Ovary (tissue), 3 donors: ENCODE results near the gene UBE2L6.
A peak's percentile ranks its signal among the peaks of the same experiment; 100 is the strongest.

Experiments
- CTCF ChIP-seq, 3 donors: fragments of 450-650 bp in 2 of 3; fragments of 200-600 bp in 1 of 3; IDR thresholded peaks; one replicate each; pipeline versions ENCODE4 v1.5.1 to v1.8.0; 2016 to 2022; ENCODE audit warnings: antibody characterized with exemption in 3 of 3, mild to moderate bottlenecking in 1 of 3
- EP300 ChIP-seq: sonication (generic); formaldehyde crosslinking; IDR thresholded peaks from one replicate; pipeline ENCODE4 v1.6.1; 2017; ENCODE audit warnings: antibody characterized with exemption
- POLR2A ChIP-seq: fragments of 450-650 bp; IDR thresholded peaks from one replicate; pipeline ENCODE4 v1.6.1; 2017; ENCODE audit warnings: antibody characterized with exemption, mild to moderate bottlenecking, moderate library complexity
- donor health status: DM: no; HTN: no; CAD: no.

GRCh38 chr11:57597461-57597915 lies 30.0 kb upstream of the UBE2L6 start, which contains the start of gene SERPING1:
- TF ChIP-seq EP300 (peak; percentile 14), CTCF (IDR thresholded peaks at IDR 0.05) (no peak), POLR2A (peak; percentile 42)
